Cardiac fibroblast (primary cell): ENCODE measurements around the gene NUB1.

Experiments used
- DNase-seq, 2 donors: peaks; one replicate each; pipeline versions ENCODE4 v3.0.0 to v3.0.0-alpha.2; 2010; ENCODE audit warnings: low read depth in 2 of 2
- H3K4me3 ChIP-seq, 2 donors: replicated peaks in 1 of 2; 1 replicate in 1 of 2; 2 replicates in 1 of 2; pipeline ENCODE4 v1.5.1; 2011; ENCODE audit warnings: low read depth in 2 of 2, low read length in 2 of 2, mild to moderate bottlenecking in 2 of 2, moderate library complexity in 1 of 2
- TF ChIP-seq, protein P1 (sequence below): IDR thresholded peaks from one replicate; pipeline ENCODE4 v1.5.1; 2011; ENCODE audit warnings: low read depth, mild to moderate bottlenecking, low read length, inconsistent platforms

The NUB1 gene

DNA sequence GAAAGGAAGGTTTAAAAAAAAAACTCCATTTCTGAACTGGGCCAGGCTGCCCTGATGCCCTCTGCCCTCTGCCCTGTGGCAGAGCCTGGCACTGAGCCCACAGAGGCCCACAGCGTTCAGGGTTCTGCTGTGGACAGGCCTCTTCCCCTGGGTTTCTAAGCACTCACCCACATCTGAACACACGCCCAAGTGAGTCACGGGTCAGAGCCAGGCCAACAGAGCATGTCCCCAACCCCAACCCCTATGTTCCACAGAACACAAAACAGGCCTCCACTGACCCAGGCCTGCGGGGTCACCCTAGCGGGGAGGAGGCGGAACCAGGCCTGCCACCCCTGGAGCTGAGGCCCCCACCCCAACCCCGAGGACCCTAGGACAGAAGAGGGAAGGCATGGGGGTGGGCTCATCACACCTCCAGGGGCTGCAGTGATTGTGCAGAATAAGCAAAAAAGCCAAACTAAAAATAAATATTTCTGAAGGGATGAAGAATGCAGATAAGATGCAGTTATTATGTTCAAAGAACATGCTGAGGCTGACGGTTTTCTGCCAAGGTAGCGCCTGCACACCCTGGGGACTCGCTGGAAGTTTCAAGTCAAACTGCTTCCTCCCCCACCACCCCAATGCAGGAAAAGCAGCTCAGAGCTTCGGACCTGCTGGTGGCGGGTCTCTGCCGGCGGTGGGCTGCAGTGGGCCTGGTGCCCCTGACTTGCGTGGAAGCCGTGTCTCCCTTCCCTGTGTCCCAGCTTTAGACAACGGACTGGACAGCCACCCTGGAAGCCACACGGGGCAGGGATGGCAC lies 62.8 kb downstream of the NUB1 start:
- DNase-seq = peak; percentile 38 to 79

DNA sequence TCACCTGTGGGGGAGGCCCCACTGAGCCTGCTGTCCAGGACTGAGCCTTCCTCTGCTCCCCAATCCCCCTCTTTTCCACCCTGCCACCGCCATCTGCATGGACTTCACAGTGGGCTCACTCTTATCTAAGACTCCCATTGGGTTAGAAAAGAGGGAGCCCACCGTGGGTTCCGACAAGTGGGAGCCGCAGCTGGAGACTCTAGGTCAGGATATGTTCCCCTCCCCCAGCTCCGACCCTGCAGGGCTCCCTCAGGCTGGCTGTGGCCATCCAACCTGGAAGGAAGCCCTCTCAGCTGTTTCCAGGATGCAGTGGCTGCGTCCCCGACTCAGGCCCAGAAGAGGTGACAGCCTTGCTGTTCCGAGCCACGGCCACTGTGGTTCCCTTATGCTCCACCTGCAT lies 63.4 kb downstream of the NUB1 start:
- TF ChIP-seq, protein P1, sequence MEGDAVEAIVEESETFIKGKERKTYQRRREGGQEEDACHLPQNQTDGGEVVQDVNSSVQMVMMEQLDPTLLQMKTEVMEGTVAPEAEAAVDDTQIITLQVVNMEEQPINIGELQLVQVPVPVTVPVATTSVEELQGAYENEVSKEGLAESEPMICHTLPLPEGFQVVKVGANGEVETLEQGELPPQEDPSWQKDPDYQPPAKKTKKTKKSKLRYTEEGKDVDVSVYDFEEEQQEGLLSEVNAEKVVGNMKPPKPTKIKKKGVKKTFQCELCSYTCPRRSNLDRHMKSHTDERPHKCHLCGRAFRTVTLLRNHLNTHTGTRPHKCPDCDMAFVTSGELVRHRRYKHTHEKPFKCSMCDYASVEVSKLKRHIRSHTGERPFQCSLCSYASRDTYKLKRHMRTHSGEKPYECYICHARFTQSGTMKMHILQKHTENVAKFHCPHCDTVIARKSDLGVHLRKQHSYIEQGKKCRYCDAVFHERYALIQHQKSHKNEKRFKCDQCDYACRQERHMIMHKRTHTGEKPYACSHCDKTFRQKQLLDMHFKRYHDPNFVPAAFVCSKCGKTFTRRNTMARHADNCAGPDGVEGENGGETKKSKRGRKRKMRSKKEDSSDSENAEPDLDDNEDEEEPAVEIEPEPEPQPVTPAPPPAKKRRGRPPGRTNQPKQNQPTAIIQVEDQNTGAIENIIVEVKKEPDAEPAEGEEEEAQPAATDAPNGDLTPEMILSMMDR = no peak
- no peak for DNase-seq
- H3K4me3 ChIP-seq = no peak overlapping the region

More for the DNA sequence above, 62.8 kb downstream of the NUB1 start:
- TF ChIP-seq, protein P1 = no peak
- H3K4me3 ChIP-seq = no peak overlapping the region

DNA sequence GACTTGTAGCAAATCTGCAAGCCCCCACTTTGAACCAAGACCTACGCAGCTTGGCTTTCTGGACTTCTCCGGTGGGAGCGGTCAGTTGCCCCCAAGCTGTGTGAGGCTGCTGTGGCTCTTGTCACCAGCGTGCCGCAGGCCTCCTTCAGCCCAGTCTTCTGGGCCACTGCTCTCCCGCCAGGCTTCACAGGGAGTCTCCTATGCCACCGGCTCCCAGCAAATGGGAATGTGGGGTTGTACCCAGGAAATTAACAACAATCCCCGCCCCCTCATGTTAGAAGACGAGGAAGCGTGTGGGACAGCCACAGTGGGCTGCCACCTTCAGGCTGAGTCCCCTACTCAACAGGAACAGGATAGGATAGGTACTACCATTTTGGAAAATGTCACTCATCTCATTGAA lies 64.0 kb downstream of the NUB1 start:
- DNase-seq = no peak
- TF ChIP-seq, protein P1 = no peak
- H3K4me3 ChIP-seq = no peak overlapping the region

DNA sequence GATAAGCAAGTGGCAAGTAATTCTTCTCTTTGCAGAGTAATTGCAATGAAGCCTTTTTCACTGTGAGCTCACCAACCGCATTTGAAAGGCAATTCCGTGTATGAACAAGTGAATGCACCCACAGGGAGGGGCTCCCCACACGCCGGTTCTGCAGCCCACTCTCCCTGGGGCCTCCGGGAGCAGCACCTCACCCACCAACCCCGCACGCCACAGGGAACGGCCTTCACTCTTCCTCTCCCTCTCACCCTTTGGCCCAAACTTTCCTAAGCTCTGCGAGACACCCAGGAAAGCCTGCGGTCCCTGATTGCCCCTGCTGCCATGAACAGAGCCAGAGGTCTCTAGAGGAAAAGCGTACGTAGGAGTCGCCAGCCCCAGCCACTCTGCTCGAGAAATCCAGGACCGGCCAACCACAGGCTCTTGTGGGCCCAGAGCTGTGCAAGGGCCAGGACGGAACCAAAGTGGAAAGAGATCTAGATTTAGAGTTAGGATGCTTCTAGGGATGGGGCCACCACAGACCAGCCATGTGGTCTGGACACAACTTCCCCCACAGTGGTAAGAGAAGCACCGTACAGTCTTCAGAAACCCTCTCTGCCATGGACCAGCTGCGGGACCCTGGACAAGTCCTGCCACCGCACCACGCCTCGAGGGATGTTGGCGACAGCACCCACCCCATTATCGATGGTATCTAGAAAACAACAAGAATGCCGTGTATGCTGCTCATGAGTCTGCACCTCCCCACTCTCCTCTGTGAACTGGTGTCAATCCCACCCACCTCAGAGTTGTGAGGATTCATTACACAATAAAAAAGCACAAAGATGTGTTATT lies 64.7 kb downstream of the NUB1 start:
- TF ChIP-seq, protein P1 = no peak
- no peak for DNase-seq
- H3K4me3 ChIP-seq = no peak overlapping the region

DNA sequence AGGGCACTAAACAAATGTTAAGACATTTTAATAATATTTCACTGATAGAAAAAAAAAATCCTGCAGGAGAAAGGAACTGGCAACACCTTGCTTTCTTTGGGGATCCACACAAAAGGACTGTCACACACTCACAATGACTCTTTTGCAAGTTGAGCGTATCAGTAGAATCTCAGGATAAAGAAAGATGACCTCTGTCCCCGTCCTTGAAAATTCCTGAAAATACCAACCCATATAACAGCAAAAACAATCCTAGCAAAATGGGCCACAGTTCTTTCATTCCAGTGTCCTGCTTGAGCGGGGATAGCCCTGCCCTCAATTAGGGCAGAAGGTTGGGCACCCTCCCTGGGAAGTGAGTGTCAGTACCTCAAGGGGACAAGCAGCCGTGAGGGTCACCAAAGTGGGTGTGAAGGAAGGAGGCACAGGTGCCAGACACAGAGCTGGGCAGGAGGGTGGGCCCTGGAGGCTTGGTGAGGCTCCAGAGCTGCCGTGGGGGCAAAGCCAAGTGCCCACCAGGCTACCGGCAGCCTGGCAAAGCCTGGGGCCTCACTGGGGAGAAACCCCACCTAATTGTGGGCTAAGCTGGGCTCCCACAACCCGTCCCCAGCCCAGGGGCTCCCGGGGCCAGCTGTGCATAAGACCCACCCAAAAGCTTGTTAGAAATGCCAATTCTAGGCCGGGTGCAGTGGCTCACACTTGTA lies 65.4 kb downstream of the NUB1 start:
- DNase-seq = no peak
- no peak overlapping the region for H3K4me3 ChIP-seq
- TF ChIP-seq, protein P1 = no peak

DNA sequence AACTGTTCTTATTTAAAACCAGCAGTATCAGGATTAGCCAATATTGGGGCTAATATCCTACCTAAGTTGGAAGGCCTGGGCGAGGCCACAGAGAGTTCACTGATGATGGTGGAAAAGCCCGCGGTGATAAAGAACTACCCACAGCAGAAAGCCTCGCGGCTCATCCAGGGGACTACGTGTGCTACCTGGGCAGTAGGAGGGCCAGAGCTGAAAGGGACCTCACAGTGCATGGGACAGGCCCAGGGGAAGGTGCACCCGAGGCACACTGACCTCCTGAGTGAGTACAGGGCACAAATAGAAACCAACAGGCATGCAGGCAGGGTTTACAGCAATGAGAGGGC lies 66.9 kb downstream of the NUB1 start:
- H3K4me3 ChIP-seq = peak overlapping the region in 1 of 2 donors; percentile 67
- no peak for DNase-seq
- TF ChIP-seq, protein P1 = no peak
